Measurements from ENCODE around the gene MYD88.
"Not testable (repeated sequence)": the region's sequence is repeated elsewhere in the genome, so short reads cannot be mapped to it uniquely, and the experiment has no call there.

DNA sequence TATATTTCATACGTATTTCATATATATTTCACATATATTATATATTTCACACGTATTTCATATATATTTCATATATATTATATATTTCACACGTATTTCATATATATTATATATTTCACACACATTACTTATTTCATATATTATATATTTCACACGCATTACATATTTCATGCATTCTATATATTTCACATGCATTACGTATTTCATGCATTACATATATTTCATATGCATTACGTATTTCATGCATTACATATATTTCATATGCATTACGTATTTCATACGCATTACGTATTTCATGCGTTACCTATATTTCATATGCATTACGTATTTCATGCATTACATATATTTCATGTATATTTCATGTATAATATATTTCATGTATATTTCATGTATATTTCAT, 22.2 kb downstream of the MYD88 start:
- not testable (repeated sequence) for TF ChIP-seq EZH2 (IDR thresholded peaks at IDR 0.05; ENCODE audit: insufficient read depth, poor library complexity, severe bottlenecking); EZH2phosphoT487 (IDR thresholded peaks at IDR 0.05; ENCODE audit: insufficient read depth, low read depth)
